Gastroesophageal sphincter (tissue), 4 donors: ENCODE measurements around the gene TCF7L1. TPM values are rescaled to one million over a fixed set of nuclear protein-coding genes. Genes with fewer than 3 reads are reported as not detected.

ENCODE experiments used
- ATAC-seq: fragments of 150-250 bp; one replicate; pipeline ENCODE4 v1.9.1; 2016; ENCODE audit warnings: mild to moderate bottlenecking, moderate library complexity
- H3K27ac ChIP-seq, 4 donors: fragments of 200-600 bp; sonication (generic) in 3 of 4; 1 replicate in 3 of 4; 2 replicates in 1 of 4; pipeline ENCODE4 v1.5.1; 2016 to 2019
- H3K27me3 ChIP-seq: fragments of 200-600 bp; sonication (generic); one replicate; pipeline ENCODE4 v1.5.1; 2019
- H3K36me3 ChIP-seq, 2 donors: fragments of 200-600 bp; sonication (generic); one replicate each; pipeline ENCODE4 v1.5.1; 2019; ENCODE audit warnings: control low read depth in 1 of 2
- H3K4me1 ChIP-seq, 3 donors: fragments of 200-600 bp; sonication (generic); 1 replicate in 2 of 3; 2 replicates in 1 of 3; pipeline ENCODE4 v1.5.1; 2016 to 2019; ENCODE audit warnings: control low read depth in 2 of 3
- H3K4me3 ChIP-seq, 2 donors: fragments of 200-600 bp; sonication (generic); one replicate each; pipeline ENCODE4 v1.5.1; 2019; ENCODE audit warnings: mild to moderate bottlenecking in 1 of 2, moderate library complexity in 1 of 2
- H3K9me3 ChIP-seq, 3 donors: fragments of 200-600 bp; sonication (generic); one replicate each; pipeline ENCODE4 v1.5.1; 2017 to 2019; ENCODE audit warnings: control low read depth in 2 of 3
- EP300 ChIP-seq: sonication (generic); formaldehyde crosslinking; IDR thresholded peaks from one replicate; pipeline ENCODE4 v1.6.1; 2017; ENCODE audit warnings: antibody characterized with exemption, mild to moderate bottlenecking
- POLR2A ChIP-seq, 2 donors: fragments of 450-650 bp; IDR thresholded peaks; one replicate each; pipeline ENCODE4 v1.6.1; 2017; ENCODE audit warnings: antibody characterized with exemption in 2 of 2, mild to moderate bottlenecking in 2 of 2, moderate library complexity in 1 of 2
- POLR2AphosphoS5 ChIP-seq: sonication (generic); formaldehyde crosslinking; IDR thresholded peaks from one replicate; pipeline ENCODE4 v1.6.1; 2017; ENCODE audit warnings: antibody characterized with exemption
- WGBS, 2 donors: methylation state at CpG; one replicate each; pipeline ENCODE4 v1.1.5; 2018; ENCODE audit warnings: low coverage in 1 of 2; 5-methylcytosine and 5-hydroxymethylcytosine counted together
- total RNA-seq, 4 donors: library from RNA; depleted of rRNA; stranded (reverse); fragments of >200 nt; gene quantifications; one replicate each; pipeline ENCODE4 v1.1.0, GENCODE V29; 2016
- TF ChIP-seq, protein P1 (sequence below), 4 experiments: fragments of 200-600 bp in 2 of 4; fragments of 450-650 bp in 2 of 4; sonication (generic) in 1 of 4; IDR thresholded peaks; one replicate each; pipeline ENCODE4 v1.5.1; 2017 to 2019; ENCODE audit warnings: antibody characterized with exemption in 4 of 4, mild to moderate bottlenecking in 2 of 4, moderate library complexity in 2 of 4

Gene TCF7L1
- total RNA-seq, 4 donors from 2014 or later = 4.0 to 13.0 (median 5.3) TPM

DNA sequence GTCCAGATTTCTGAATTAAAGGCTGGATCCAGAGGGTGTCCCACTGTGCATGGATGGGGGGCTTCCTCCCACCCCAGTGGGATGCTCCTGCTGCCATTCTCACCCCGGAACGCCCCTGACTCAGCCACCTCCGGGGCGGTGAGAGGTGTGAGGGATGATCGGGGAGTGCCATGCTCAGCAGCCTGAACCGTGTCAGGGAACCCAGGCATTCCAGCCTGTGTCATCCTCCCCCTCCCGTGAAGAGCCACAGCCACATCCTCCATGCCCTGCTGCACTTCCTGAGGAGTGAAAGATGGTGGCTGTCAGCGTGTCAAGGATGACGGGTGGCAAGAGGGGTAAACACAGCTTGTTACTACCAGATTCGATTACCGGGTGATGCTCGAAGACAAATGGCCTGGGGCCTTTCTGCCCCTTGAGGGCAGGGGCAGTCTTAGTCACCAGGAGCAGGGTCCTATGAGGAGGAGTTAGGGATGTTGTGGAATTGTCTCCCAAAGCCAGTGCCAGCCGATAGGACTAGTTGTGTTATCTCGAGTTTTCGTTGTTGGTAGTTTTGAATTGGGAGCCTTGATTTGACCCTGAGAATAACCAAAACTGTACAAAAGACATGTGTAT is 80.8 kb downstream of the TCF7L1 start:
- Histone ChIP-seq H3K27ac (peak overlapping the region in 3 of 4 donors; percentile 79 to 80 (median 79)), H3K4me1 (peaks cover 2 to 76% (median 38%) of the 10 kb centered on the region in 3 donors)
- 60 to 77% methylated on average over 1 to 3 of the region's 15 CpGs for WGBS, 2 donors

DNA sequence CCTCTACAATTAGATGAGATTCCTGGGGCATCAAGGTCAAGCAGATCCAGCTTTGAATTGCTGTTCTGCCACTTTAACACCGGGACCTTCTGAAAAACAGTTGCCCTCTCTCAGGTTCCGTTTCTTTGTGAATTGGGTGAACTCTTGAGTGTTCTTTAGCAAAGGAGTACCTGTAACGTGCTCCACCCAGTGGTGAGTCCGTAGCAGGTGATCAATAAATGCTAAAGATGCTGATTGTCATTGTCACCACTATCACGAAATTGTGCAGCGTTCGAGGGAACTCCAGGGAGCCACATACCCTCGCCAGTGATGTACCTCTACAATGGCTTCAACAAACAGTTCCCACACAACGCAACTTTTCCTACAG is 81.9 kb downstream of the TCF7L1 start:
- no peaks in the 10 kb centered on the region for H3K9me3 ChIP-seq
- TF ChIP-seq EP300 (no peak), POLR2A (IDR thresholded peaks at IDR 0.05) (no peak), POLR2AphosphoS5 (no peak)
- TF ChIP-seq, protein P1, sequence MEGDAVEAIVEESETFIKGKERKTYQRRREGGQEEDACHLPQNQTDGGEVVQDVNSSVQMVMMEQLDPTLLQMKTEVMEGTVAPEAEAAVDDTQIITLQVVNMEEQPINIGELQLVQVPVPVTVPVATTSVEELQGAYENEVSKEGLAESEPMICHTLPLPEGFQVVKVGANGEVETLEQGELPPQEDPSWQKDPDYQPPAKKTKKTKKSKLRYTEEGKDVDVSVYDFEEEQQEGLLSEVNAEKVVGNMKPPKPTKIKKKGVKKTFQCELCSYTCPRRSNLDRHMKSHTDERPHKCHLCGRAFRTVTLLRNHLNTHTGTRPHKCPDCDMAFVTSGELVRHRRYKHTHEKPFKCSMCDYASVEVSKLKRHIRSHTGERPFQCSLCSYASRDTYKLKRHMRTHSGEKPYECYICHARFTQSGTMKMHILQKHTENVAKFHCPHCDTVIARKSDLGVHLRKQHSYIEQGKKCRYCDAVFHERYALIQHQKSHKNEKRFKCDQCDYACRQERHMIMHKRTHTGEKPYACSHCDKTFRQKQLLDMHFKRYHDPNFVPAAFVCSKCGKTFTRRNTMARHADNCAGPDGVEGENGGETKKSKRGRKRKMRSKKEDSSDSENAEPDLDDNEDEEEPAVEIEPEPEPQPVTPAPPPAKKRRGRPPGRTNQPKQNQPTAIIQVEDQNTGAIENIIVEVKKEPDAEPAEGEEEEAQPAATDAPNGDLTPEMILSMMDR (IDR thresholded peaks at IDR 0.05) = no peak
- H3K27me3 ChIP-seq = no peaks in the 10 kb centered on the region
- 49 to 54% methylated on average over 7 of the region's 9 CpGs for WGBS, 2 donors
- H3K4me1 ChIP-seq = peaks cover 2 to 70% (median 38%) of the 10 kb centered on the region in 3 donors
- ATAC-seq = no peak
- peak overlapping the region in 3 of 4 donors; percentile 79 to 80 (median 79) for H3K27ac ChIP-seq
- H3K36me3 ChIP-seq = no peaks in the 10 kb centered on the region
- H3K4me3 ChIP-seq = no peak overlapping the region

More for the DNA sequence above, 80.8 kb downstream of the TCF7L1 start:
- Histone ChIP-seq H3K27me3 (no peaks in the 10 kb centered on the region), H3K4me3 (no peak overlapping the region), H3K9me3 (no peaks in the 10 kb centered on the region), H3K36me3 (no peaks in the 10 kb centered on the region)
- ATAC-seq = no peak
- no peak for TF ChIP-seq POLR2AphosphoS5

DNA sequence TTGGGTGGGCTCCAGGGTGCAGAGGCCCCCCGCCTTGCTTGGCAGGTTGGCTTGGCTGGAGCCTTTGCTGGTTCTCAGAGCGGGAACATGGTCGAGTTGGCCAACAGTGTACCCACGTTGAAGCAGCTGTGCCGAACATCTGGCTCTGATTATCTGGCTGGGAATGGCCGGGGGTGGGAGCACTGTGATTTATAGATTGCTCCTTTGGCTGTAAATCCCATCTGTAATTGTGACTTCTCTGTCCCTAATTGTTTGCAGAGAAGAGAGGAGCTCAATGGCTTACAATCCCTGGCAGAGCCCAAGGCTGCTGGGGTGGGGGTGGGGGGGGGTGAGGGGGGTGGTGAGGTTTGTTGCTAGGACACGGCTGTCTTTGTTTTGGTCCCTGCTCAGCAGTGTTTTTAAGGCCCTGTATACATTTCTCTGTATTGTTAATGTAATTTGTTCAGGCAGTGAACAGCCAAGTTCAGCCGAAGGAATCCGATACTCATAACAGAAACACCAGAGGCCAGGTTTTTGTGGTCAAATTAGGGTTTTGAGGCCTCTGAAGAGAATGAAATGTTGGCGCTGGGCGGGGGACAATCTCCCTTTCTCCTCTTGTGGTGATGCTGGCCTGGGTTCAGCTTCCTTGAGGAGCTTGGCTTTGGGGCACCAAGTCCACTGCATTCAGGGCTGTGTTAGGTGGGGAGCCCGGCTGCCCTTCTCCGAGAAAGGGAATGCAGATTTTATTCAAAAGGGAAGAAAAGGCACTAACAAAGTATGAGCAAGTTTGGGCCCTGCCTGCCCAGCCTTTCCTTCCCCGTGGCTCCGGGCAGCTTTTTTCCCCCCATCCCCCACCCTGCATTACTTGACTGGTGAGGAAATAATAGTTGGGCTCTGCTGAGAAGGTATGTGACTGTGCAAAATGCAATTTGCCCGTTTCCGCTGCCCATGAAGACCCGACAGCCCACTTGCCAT is 82.5 kb downstream of the TCF7L1 start:
- peaks cover 2 to 68% (median 38%) of the 10 kb centered on the region in 3 donors for H3K4me1 ChIP-seq
- H3K27ac ChIP-seq = peak overlapping the region; percentile 66 to 80 (median 79)
- WGBS, 2 donors = 13 to 14% methylated on average over 7 to 11 of the region's 18 CpGs
- H3K9me3 ChIP-seq = no peaks in the 10 kb centered on the region
- TF ChIP-seq POLR2A (IDR thresholded peaks at IDR 0.05) = no peak
- TF ChIP-seq POLR2AphosphoS5 = no peak
- TF ChIP-seq, protein P1 (IDR thresholded peaks at IDR 0.05) = no peak
- no peak for TF ChIP-seq EP300
- H3K4me3 ChIP-seq = no peak overlapping the region
- H3K27me3 ChIP-seq = no peaks in the 10 kb centered on the region
- H3K36me3 ChIP-seq = no peaks in the 10 kb centered on the region
- ATAC-seq = peak; percentile 37

DNA sequence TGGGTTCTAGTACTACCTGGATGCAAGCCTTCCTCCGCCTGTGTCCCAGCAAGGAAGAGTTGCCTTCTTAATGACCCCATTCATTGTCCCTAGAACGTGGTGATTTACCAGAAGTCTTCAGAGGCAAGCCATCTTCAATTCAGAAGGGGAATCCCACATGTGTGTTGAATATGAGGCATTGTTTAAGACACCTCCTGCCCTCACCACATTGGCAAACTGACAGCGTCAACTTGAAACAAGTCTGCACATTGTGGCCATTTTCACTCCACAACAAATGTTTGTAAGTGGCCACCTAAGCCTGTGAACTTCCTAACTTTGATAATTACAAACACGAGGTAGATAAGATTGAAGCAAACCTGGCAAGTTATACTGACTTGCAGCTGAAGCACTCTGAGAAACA is 83.7 kb downstream of the TCF7L1 start:
- Histone ChIP-seq H3K4me3 (no peak overlapping the region), H3K4me1 (peaks cover 2 to 62% (median 38%) of the 10 kb centered on the region in 3 donors), H3K27me3 (no peaks in the 10 kb centered on the region), H3K36me3 (no peaks in the 10 kb centered on the region), H3K9me3 (no peaks in the 10 kb centered on the region), H3K27ac (peak overlapping the region in 3 of 4 donors; percentile 79 to 80 (median 79))
- TF ChIP-seq POLR2AphosphoS5 (no peak), POLR2A (IDR thresholded peaks at IDR 0.05) (no peak)
- no peak for ATAC-seq
- WGBS, 2 donors = 42 to 56% methylated on average over 2 to 4 of the region's 4 CpGs

DNA sequence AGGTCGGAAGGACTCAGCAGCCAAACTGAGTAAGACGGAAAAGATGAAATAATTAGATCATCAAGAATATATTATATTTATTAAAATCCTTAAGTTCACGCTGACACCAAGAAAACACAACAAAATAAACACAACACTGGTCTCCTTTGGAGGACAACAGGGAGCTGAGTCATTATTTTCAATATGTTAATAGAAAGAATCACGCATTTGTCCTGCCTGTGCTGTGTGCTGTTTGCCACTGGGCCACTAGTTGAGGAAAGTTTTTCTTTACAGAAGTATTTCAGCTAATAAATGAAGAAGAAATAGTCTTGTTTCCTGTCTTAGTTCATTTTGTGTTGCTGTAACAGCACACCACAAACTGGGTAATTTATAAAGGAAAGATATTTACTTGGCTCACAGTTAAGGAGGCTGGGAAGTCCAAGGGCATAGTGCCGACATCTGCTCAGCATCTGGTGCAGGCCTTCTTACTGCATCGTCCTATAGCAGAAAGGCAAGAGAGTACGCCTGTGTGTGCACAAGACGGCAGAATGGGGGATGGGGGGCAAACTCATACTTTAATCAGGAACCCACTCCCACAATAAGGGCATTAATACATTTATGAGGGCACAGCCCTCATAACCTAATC is 88.0 kb downstream of the TCF7L1 start:
- Histone ChIP-seq H3K9me3 (no peaks in the 10 kb centered on the region), H3K4me1 (peaks cover 0 to 28% (median 6%) of the 10 kb centered on the region in 3 donors), H3K4me3 (no peak overlapping the region), H3K36me3 (no peaks in the 10 kb centered on the region), H3K27me3 (no peaks in the 10 kb centered on the region), H3K27ac (no peak overlapping the region)
- 54% methylated on average over 8 of the region's 8 CpGs for WGBS, 2 donors
- TF ChIP-seq, protein P1 (IDR thresholded peaks at IDR 0.05) = peak in 2 of 4 experiments; percentile 15 to 18
- TF ChIP-seq POLR2AphosphoS5 = peak; percentile 18
- TF ChIP-seq EP300 = no peak
- ATAC-seq = peak; percentile 46
